ENCODE results near the gene RPAP3. TPM values are rescaled to one million over a fixed set of nuclear protein-coding genes. Genes with fewer than 3 reads are reported as not detected.

The RPAP3 gene
- total RNA-seq, 1 donor from 2014 or later: 7.6 TPM

DNA sequence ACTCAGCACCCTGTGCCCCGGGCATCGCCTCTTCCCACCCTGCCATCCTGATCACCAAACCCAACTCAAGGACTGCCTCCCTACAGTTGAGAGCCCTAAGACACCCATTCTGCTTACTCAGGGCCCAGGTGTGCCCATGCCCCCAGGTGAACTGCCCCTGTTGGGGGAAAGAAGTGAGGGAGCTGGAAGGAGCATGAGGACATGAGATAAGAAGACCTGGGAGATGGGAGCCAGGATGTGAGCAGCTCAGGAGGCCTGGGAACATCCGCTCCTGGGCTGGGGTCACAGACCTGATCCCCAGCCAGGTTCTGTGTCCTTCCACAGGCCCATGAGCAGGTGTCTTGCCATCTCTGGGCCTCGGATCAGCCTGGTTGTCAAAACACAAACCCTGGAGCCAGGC is 46.3 kb upstream of the RPAP3 start:
- Histone ChIP-seq H3K4me3 (ENCODE audit: low read depth, low read length) (no peak overlapping the region), H3K36me3 (ENCODE audit: control insufficient read depth, insufficient read depth, low read length) (no peaks in the 10 kb centered on the region), H3K27me3 (ENCODE audit: control insufficient read depth, insufficient read depth, low read length) (no peaks in the 10 kb centered on the region)
- TF ChIP-seq, protein P1, sequence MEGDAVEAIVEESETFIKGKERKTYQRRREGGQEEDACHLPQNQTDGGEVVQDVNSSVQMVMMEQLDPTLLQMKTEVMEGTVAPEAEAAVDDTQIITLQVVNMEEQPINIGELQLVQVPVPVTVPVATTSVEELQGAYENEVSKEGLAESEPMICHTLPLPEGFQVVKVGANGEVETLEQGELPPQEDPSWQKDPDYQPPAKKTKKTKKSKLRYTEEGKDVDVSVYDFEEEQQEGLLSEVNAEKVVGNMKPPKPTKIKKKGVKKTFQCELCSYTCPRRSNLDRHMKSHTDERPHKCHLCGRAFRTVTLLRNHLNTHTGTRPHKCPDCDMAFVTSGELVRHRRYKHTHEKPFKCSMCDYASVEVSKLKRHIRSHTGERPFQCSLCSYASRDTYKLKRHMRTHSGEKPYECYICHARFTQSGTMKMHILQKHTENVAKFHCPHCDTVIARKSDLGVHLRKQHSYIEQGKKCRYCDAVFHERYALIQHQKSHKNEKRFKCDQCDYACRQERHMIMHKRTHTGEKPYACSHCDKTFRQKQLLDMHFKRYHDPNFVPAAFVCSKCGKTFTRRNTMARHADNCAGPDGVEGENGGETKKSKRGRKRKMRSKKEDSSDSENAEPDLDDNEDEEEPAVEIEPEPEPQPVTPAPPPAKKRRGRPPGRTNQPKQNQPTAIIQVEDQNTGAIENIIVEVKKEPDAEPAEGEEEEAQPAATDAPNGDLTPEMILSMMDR (IDR thresholded peaks at IDR 0.05; ENCODE audit: insufficient read depth, low read length, severe bottlenecking): no peak
- FAIRE-seq: no peak
- DNase-seq (ENCODE audit: low read depth): no peak

DNA sequence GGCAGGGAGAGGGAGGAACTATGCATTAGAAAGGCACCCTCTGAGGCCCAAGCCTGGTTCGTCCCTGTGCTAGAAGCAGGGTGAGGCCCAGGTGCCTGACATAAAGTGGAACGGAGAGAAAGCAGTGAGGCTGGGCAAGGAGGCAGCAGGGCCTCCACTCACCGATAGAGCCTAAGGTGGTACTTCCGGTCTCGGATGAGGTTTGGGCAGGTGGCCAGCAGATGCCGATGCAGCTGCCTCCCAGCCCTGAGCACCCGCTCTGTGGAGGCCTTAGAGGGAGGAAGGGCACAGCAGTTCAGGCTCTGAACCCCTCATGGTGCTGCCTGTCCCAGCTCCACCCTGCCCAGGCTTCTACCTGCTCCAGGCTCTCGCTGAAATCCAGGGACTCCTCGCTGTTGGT is 45.7 kb upstream of the RPAP3 start:
- TF ChIP-seq, protein P1 (IDR thresholded peaks at IDR 0.05; ENCODE audit: insufficient read depth, low read length, severe bottlenecking): no peak
- Histone ChIP-seq H3K27me3 (ENCODE audit: control insufficient read depth, insufficient read depth, low read length) (no peaks in the 10 kb centered on the region), H3K4me3 (ENCODE audit: low read depth, low read length) (no peak overlapping the region), H3K36me3 (ENCODE audit: control insufficient read depth, insufficient read depth, low read length) (no peaks in the 10 kb centered on the region)
- no peak for DNase-seq (ENCODE audit: low read depth)
- FAIRE-seq: peak; percentile 52

DNA sequence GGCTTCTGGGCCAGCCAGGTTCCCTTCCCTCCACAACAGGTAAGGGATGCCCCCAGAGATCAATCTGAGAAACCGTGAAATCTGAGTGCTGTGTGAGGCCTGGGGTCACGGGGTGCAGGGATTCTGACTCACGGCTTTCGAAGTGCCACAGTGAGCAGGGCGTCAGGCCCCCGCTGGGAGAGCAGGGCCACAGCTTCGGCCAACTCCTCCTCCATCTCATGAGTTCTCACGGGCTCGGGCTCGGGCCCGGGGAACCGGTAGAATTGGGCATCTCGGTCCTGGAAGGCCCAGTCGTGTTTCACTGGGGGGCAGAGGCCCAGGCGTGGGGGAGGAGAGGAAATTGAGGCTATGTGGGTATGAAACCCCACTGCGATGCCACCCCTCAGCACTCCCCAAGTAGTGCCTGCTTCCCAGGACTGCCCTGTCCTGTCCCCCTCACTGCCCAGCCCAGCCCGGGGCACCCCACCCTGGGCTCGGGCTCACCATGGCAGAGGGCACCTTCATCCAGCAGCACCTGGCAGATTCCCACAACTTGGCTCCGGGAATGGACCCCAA is 45.2 kb upstream of the RPAP3 start:
- no peak overlapping the region for H3K4me3 ChIP-seq (ENCODE audit: low read depth, low read length)
- H3K36me3 ChIP-seq (ENCODE audit: control insufficient read depth, insufficient read depth, low read length): no peaks in the 10 kb centered on the region
- H3K27me3 ChIP-seq (ENCODE audit: control insufficient read depth, insufficient read depth, low read length): no peaks in the 10 kb centered on the region
- DNase-seq (ENCODE audit: low read depth) (no peak), FAIRE-seq (no peak)
- TF ChIP-seq, protein P1 (IDR thresholded peaks at IDR 0.05; ENCODE audit: insufficient read depth, low read length, severe bottlenecking): no peak

DNA sequence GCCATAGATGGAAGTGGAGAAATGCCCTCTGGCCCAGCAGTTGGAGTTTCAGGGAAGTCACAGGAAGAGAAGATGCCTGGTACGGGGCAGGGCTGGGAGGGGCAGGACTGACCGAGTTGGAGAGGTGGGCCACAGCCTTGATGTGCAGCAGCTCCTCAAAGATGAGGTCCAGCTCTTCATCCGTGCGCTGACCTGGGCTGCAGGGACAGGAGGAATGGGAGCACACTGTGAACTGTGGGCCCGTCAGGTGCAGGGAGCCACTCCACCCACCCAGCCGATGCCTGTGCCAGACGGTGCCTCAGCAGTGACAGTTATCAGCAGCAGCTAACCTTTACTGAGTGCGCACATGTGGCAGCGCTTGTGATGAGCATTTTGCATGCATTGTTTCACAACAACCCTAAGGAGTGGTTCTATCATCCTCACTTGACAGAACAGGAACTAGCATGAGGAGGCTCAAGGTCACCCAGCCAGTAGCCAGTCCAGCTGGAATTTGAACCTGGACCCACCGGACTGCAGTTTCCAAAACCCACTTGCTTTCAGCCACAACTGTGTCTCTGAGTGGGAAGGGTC is 44.5 kb upstream of the RPAP3 start:
- FAIRE-seq (peak; percentile 32), DNase-seq (ENCODE audit: low read depth) (no peak)
- Histone ChIP-seq H3K36me3 (ENCODE audit: control insufficient read depth, insufficient read depth, low read length) (no peaks in the 10 kb centered on the region), H3K27me3 (ENCODE audit: control insufficient read depth, insufficient read depth, low read length) (no peaks in the 10 kb centered on the region), H3K4me3 (ENCODE audit: low read depth, low read length) (no peak overlapping the region)
- TF ChIP-seq, protein P1 (IDR thresholded peaks at IDR 0.05; ENCODE audit: insufficient read depth, low read length, severe bottlenecking): no peak

DNA sequence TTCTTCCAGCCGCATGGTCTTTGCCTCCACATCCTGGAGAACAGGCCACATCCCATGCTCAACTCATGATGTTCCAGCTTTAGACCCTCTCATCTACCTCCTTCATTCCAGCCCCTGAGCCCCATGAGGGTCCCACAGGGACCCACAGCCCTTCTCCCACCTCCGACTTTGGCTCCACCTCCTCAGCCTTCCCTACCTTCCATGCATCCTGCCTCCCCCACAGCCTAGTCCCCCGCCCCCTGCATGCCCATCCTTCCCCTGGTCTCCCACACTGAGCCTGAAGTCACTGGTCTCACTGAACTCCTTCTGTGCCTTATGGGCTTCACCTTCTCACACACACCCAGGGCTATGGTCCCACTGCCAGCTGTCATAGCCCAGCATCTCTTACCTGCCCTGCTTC is 43.1 kb upstream of the RPAP3 start:
- H3K4me3 ChIP-seq (ENCODE audit: low read depth, low read length): no peak overlapping the region
- FAIRE-seq (no peak), DNase-seq (ENCODE audit: low read depth) (no peak)
- TF ChIP-seq, protein P1 (IDR thresholded peaks at IDR 0.05; ENCODE audit: insufficient read depth, low read length, severe bottlenecking): no peak
- H3K27me3 ChIP-seq (ENCODE audit: control insufficient read depth, insufficient read depth, low read length): no peaks in the 10 kb centered on the region
- no peaks in the 10 kb centered on the region for H3K36me3 ChIP-seq (ENCODE audit: control insufficient read depth, insufficient read depth, low read length)

DNA sequence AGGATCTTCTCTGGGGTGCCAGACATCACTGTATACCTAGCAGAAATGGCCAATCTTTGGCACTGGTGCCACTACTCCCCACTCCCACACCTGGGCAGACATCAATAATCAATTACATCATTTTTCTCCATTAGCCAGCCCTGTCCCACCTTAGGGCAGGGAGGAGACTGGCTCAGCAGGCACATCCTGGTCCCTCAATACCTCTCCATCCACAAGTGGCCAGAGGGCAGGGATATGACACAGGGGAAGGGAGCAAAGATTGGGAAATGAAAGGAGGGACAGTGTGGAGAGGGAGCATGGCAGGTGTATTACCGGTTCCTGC is 42.6 kb upstream of the RPAP3 start:
- TF ChIP-seq, protein P1 (IDR thresholded peaks at IDR 0.05; ENCODE audit: insufficient read depth, low read length, severe bottlenecking): no peak

More for the DNA sequence above, 42.6 kb upstream of the RPAP3 start:
- DNase-seq (ENCODE audit: low read depth) (no peak), FAIRE-seq (no peak)
- no peaks in the 10 kb centered on the region for H3K27me3 ChIP-seq (ENCODE audit: control insufficient read depth, insufficient read depth, low read length)
- no peak overlapping the region for H3K4me3 ChIP-seq (ENCODE audit: low read depth, low read length)
- H3K36me3 ChIP-seq (ENCODE audit: control insufficient read depth, insufficient read depth, low read length): no peaks in the 10 kb centered on the region
